Fibroblast of skin of back (primary cell): ENCODE results near the gene ABAT.
"Not testable (repeated sequence)": the region's sequence is repeated elsewhere in the genome, so short reads cannot be mapped to it uniquely, and the experiment has no call there.

Experiments
- DNase-seq: peaks from one replicate; pipeline ENCODE4 v3.0.0-alpha.2; 2013

ABAT gene

GRCh38 chr16:8751481-8752311, 77.3 kb downstream of the ABAT start:
- peak; percentile 85 for DNase-seq

GRCh38 chr16:8752706-8753105, 78.3 kb downstream of the ABAT start:
- no peak for DNase-seq

- no peak for DNase-seq
Measured at GRCh38 chr16:8753416-8754054, 79.1 kb downstream of the ABAT start.

- DNase-seq: no peak
Measured at GRCh38 chr16:8756755-8757154, 82.3 kb downstream of the ABAT start.

- DNase-seq: no peak
Measured at GRCh38 chr16:8758022-8758421, 83.6 kb downstream of the ABAT start.

- DNase-seq: no peak
Measured at GRCh38 chr16:8760021-8760420, 85.6 kb downstream of the ABAT start.

GRCh38 chr16:8761078-8761477, 86.7 kb downstream of the ABAT start:
- DNase-seq: no peak

- DNase-seq: no peak
Measured at GRCh38 chr16:8762254-8762653, 87.8 kb downstream of the ABAT start.

- no peak for DNase-seq
Measured at GRCh38 chr16:8763083-8763482, 88.7 kb downstream of the ABAT start.

GRCh38 chr16:8763899-8764298, 89.5 kb downstream of the ABAT start:
- no peak for DNase-seq

GRCh38 chr16:8764525-8765250, 90.3 kb downstream of the ABAT start:
- DNase-seq: no peak

GRCh38 chr16:8767176-8767575, 92.8 kb downstream of the ABAT start:
- no peak for DNase-seq

GRCh38 chr16:8768283-8768682, 93.9 kb downstream of the ABAT start:
- no peak for DNase-seq

- no peak for DNase-seq
Measured at GRCh38 chr16:8768692-8769091, 94.3 kb downstream of the ABAT start.

GRCh38 chr16:8773537-8773936, 99.1 kb downstream of the ABAT start:
- DNase-seq: no peak

GRCh38 chr16:8774208-8774607, 99.8 kb downstream of the ABAT start:
- DNase-seq: no peak

GRCh38 chr16:8775359-8775758, 100.9 kb downstream of the ABAT start:
- DNase-seq: no peak

GRCh38 chr16:8776129-8776584, 101.7 kb downstream of the ABAT start:
- no peak for DNase-seq

- DNase-seq: no peak
Measured at GRCh38 chr16:8777217-8777616, 102.8 kb downstream of the ABAT start.

- no peak for DNase-seq
Measured at GRCh38 chr16:8781797-8782196, 107.4 kb downstream of the ABAT start.

- DNase-seq: no peak
Measured at GRCh38 chr16:8782673-8783072, 108.3 kb downstream of the ABAT start.

- DNase-seq: no peak
Measured at GRCh38 chr16:8785408-8785807, 111.0 kb downstream of the ABAT start.

- not testable (repeated sequence) for DNase-seq
Measured at GRCh38 chr16:8786316-8786715, 111.9 kb downstream of the ABAT start.
